ENCODE data around the gene RAB42. TPM values are rescaled to one million over a fixed set of nuclear protein-coding genes. Genes with fewer than 3 reads are reported as not detected.
A peak's percentile ranks its signal among the peaks of the same experiment; 100 is the strongest.

Gene RAB42
- total RNA-seq, 2 experiments from 2014 or later, result not detected

- no peaks in the 10 kb centered on the region for H3K27me3 Mint-ChIP-seq
- Histone ChIP-seq H3K4me3 (ENCODE audit: low read length) (peak within 1 kb of the TSS; percentile 99), H3K4me1 (ENCODE audit: insufficient read depth, low read length) (peaks cover 54% of the 10 kb centered on the region), H3K27me3 (ENCODE audit: control insufficient read depth in 1 of 2, insufficient read depth in 2 of 2, low read length in 2 of 2) (no peaks in the 10 kb centered on the region), H3K36me3 (ENCODE audit: insufficient read depth, low read length) (no peaks in the 10 kb centered on the region), H3K27ac (ENCODE audit: low read depth in 1 of 2, low read length in 2 of 2) (peak within 1 kb of the TSS; percentile 94), H3K9me3 (ENCODE audit: control insufficient read depth in 1 of 2, insufficient read depth in 1 of 2, low read length in 2 of 2) (no peaks in the 10 kb centered on the region)
- POLR2A ChIA-PET, result interaction anchor here (0.6 to 5.7 kb wide), 40 partner anchors 13 to 1753 kb away, joined by 3 to 198 read pairs (median 4); partner anchors contain the start of genes ATP5IF1, EPB41, GMEB1 and GPN2
- peak; percentile 63 for TF ChIP-seq CTCF (IDR thresholded peaks at IDR 0.05)
- CTCF ChIA-PET, result interaction anchor here (0.8 to 2.8 kb wide), 10 partner anchors 8 to 537 kb away, joined by 3 to 43 read pairs (median 4); partner anchors contain the start of genes GMEB1 and YTHDF2
- no peaks in the 10 kb centered on the region for H3K9me3 Mint-ChIP-seq
- peaks cover 18% of the 10 kb centered on the region for H3K36me3 Mint-ChIP-seq (ENCODE audit: low read depth)
- peak; percentile 81 for ATAC-seq (ENCODE audit: poor library complexity)
- H3K4me3 Mint-ChIP-seq, result peak within 1 kb of the TSS; percentile 92
- peaks cover 62% of the 10 kb centered on the region for H3K4me1 Mint-ChIP-seq (ENCODE audit: low read depth)
- DNase-seq, result peak; percentile 87 to 98 (median 92)
- intact Hi-C loops (cut with DNase I, micrococcal nuclease), result loop anchor here (1.0 to 10.0 kb wide), 11 partner anchors 25 to 554 kb away; partner anchors contain the start of genes GMEB1 (in 2 of the 2), SRSF4 (in 2 of the 2), YTHDF2 (in 2 of the 2) and EYA3 (in 1 of the 2)
- peak within 1 kb of the TSS; percentile 97 for H3K27ac Mint-ChIP-seq
Measured at GRCh38 chr1:28642847-28643635, 51.0 kb downstream of the RAB42 start, which contains the start of gene TAF12. TSS of gene TAF12 (minus strand) at chr1:28643067. CDS start at chr1:28622081, 20,986 bp downstream.

GRCh38 chr1:28644494-28644893 lies 52.4 kb downstream of the RAB42 start:
- peak overlapping the region; percentile 92 for H3K4me3 Mint-ChIP-seq
- H3K36me3 ChIP-seq (ENCODE audit: insufficient read depth, low read length), result no peaks in the 10 kb centered on the region
- H3K4me1 Mint-ChIP-seq (ENCODE audit: low read depth), result peaks cover 71% of the 10 kb centered on the region
- DNase-seq, result no peak
- H3K9me3 ChIP-seq (ENCODE audit: control insufficient read depth in 1 of 2, insufficient read depth in 1 of 2, low read length in 2 of 2), result no peaks in the 10 kb centered on the region
- H3K9me3 Mint-ChIP-seq, result no peaks in the 10 kb centered on the region
- no peaks in the 10 kb centered on the region for H3K27me3 Mint-ChIP-seq
- H3K27me3 ChIP-seq (ENCODE audit: control insufficient read depth in 1 of 2, insufficient read depth in 2 of 2, low read length in 2 of 2), result no peaks in the 10 kb centered on the region
- intact Hi-C loops (cut with DNase I, micrococcal nuclease), result loop anchor here (5.0 to 10.0 kb wide), 4 partner anchors 50 to 400 kb away; partner anchors contain the start of gene RCC1 (in 1 of the 2)
- peak overlapping the region; percentile 94 for H3K27ac ChIP-seq (ENCODE audit: low read depth in 1 of 2, low read length in 2 of 2)
- ChIA-PET POLR2A (interaction anchor here (0.6 to 5.7 kb wide), 9 partner anchors 25 to 537 kb away, joined by 3 to 198 read pairs (median 16); partner anchors contain the start of genes GMEB1, RCC1, SRSF4 and YTHDF2), CTCF (interaction anchor here (0.9 to 2.8 kb wide), 5 partner anchors 26 to 232 kb away, joined by 3 to 43 read pairs (median 11); partner anchors contain the start of gene YTHDF2)
- ATAC-seq (ENCODE audit: poor library complexity), result no peak
- no peak for TF ChIP-seq CTCF (IDR thresholded peaks at IDR 0.05)
- no peak overlapping the region for H3K4me3 ChIP-seq (ENCODE audit: low read length)
- peaks cover 18% of the 10 kb centered on the region for H3K36me3 Mint-ChIP-seq (ENCODE audit: low read depth)
- peak overlapping the region; percentile 97 for H3K27ac Mint-ChIP-seq
- H3K4me1 ChIP-seq (ENCODE audit: insufficient read depth, low read length), result peaks cover 63% of the 10 kb centered on the region

Other genes with a start within 250 kb of the RAB42 start
- 10 to 100 TPM; 26.0 to 26.3 TPM for gene PHACTR4, start 222.5 kb upstream of the RAB42 start, total RNA-seq
- 1 to 10 TPM; 8.5 to 9.9 TPM for gene RCC1, start 86.2 kb upstream of the RAB42 start, total RNA-seq
- 10 to 100 TPM; 21.4 to 24.2 TPM for gene TRNAU1AP, start 39.2 kb upstream of the RAB42 start, total RNA-seq
- gene TAF12, start 50.8 kb downstream of the RAB42 start, total RNA-seq, result 1 to 10 TPM; 7.0 to 8.0 TPM
- not detected for gene RNU11, start 56.3 kb downstream of the RAB42 start, total RNA-seq
- 10 to 100 TPM in 1 of 2 experiments, 1 to 10 TPM in 1; 9.0 to 11.8 TPM for gene GMEB1, start 76.5 kb downstream of the RAB42 start, total RNA-seq
- 100 to 1,000 TPM in 1 of 2 experiments, 10 to 100 TPM in 1; 85.0 to 100 TPM for gene YTHDF2, start 144.7 kb downstream of the RAB42 start, total RNA-seq
- not detected for gene OPRD1, start 219.9 kb downstream of the RAB42 start, total RNA-seq